NOMO-1 treated with DMSO at 0.1 percent for 48 hours (cell line): ENCODE data around the gene PHYHD1.
"Not testable (repeated sequence)": the region's sequence is repeated elsewhere in the genome, so short reads cannot be mapped to it uniquely, and the experiment has no call there.

Source experiments
- DNase-seq: peaks from one replicate; lab custom pipeline; 2025; ENCODE audit not compliant: unreplicated experiment; lab: John Stamatoyannopoulos, UW

The PHYHD1 gene

GRCh38 chr9:128947527-128948301 lies 26.9 kb downstream of the PHYHD1 start, which contains the start of the genes DOLK and NUP188:
Gene DOLK (minus strand): TSS chr9:128947603. CDS start chr9:128947303, 300 bp downstream.
Gene NUP188 (plus strand): TSS chr9:128947699. CDS start chr9:128947720, 21 bp downstream.
- peak; percentile 74 for DNase-seq

DNA sequence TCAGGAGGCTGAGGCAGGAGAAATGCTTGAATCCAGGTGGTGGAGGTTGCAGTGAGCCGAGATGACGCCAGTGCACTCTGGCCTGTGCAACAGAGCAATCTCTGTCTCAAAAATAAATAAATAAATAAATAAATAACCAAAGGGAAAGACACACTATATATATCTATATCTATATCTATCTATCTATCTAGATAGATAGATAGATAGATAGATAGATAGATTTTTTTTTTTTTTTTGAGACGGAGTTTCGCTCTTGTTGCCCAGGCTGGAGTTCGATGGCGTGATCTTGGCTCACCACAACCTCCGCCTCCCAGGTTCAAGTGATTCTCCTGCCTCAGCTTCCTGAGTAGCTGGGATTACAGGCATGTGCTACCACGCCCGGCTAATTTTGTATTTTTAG lies 40.6 kb downstream of the PHYHD1 start:
- not testable (repeated sequence) for DNase-seq

GRCh38 chr9:128969491-128969890 lies 48.7 kb downstream of the PHYHD1 start:
- DNase-seq, result no peak

DNA sequence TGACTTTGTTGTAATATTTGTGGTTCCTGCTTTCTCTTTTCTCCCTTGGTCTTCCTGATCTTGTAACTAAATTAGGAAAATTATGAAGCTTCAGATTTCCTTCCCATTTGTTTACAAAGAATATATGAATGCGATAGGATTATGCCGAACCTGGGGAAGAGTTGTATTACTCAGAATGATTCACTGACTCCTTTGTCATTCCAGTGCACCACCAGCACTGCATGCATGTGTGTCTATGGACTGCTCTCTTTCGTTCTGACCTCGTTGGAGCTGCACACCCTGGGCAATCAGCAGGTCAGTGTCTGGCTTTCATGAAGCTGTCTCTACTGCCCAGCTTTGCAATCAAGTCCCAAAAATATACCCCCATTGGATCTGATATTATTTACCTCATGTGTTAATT lies 52.2 kb downstream of the PHYHD1 start:
- no peak for DNase-seq

- no peak for DNase-seq
Measured at GRCh38 chr9:128979111-128979510, 58.3 kb downstream of the PHYHD1 start.

DNA sequence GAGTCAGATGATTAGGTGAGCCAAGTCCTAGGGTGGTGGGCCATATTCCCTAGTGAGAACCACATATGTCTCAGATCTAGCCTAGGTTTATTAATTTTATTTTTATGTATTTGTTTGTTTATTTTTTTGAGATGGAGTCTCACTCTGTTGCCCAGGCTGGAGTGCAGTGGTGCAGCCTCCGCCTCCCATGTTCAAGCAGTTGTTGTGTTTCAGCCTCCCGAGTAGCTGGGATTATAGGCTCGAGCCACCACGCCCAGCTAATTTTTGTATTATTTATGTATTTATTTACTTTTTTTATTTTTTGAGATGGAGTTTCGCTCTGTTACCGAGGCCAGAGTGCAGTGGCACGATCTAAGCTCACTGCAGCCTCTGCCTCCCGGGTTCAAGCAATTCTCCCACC lies 62.8 kb downstream of the PHYHD1 start:
- no peak for DNase-seq

DNA sequence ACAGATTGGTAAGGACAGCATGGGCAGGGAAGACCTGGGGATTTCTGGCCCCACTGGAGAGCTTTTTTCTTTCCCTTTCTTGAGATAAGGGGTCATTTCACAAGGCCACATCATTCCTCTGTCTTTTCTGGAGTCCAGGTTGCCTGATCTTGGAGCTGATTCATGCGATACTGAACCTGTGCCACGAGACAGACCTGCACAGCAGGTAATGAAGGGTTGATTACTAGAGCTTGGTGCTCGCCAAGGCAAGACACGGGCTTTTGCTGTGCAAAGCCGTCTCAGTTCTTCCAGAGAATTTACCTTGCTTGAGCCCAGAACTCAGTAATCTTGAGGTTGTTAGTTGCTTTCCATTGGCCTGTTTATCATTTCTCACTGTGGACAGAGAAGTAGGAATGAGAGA lies 65.9 kb downstream of the PHYHD1 start:
- DNase-seq, result no peak

- no peak for DNase-seq
Measured at GRCh38 chr9:128987805-128988204, 67.0 kb downstream of the PHYHD1 start.
